Measurements from ENCODE around the gene SYCN. TPM values are rescaled to one million over a fixed set of nuclear protein-coding genes. Genes with fewer than 3 reads are reported as not detected.
"Not testable (repeated sequence)": the region's sequence is repeated elsewhere in the genome, so short reads cannot be mapped to it uniquely, and the experiment has no call there.

Gene SYCN
- total RNA-seq, 1 donor from 2014 or later: not detected

DNA sequence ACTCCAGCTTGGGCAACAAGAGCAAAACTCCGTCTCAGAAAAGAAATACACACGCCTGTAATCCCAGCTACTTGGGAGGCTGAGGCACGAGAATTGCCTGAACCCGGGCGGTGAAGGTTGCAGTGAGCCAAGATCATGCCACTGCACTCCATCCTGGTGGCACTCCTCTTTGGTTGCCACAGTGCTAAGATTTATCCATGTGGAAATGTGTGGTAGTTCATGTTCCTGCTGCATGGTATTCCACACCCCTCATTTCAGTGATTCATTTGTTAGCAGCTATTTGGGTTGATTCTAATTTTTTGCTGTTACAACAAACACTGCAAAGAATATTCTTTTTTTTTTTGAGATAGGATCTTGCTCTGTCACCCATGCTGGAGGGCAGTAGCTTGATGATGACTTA, 28.6 kb upstream of the SYCN start:
- Mint-ChIP-seq H3K9me3 (ENCODE audit: unreplicated experiment) (no peaks in the 10 kb centered on the region), H3K27me3 (ENCODE audit: unreplicated experiment) (peaks cover 4% of the 10 kb centered on the region), H3K4me1 (ENCODE audit: unreplicated experiment) (no peaks in the 10 kb centered on the region), H3K36me3 (ENCODE audit: low read depth, unreplicated experiment) (no peaks in the 10 kb centered on the region), H3K4me3 (ENCODE audit: unreplicated experiment) (no peak overlapping the region), H3K27ac (ENCODE audit: unreplicated experiment) (no peak overlapping the region)
- DNase-seq (ENCODE audit: low spot score): no peak
- TF ChIP-seq, protein P1, sequence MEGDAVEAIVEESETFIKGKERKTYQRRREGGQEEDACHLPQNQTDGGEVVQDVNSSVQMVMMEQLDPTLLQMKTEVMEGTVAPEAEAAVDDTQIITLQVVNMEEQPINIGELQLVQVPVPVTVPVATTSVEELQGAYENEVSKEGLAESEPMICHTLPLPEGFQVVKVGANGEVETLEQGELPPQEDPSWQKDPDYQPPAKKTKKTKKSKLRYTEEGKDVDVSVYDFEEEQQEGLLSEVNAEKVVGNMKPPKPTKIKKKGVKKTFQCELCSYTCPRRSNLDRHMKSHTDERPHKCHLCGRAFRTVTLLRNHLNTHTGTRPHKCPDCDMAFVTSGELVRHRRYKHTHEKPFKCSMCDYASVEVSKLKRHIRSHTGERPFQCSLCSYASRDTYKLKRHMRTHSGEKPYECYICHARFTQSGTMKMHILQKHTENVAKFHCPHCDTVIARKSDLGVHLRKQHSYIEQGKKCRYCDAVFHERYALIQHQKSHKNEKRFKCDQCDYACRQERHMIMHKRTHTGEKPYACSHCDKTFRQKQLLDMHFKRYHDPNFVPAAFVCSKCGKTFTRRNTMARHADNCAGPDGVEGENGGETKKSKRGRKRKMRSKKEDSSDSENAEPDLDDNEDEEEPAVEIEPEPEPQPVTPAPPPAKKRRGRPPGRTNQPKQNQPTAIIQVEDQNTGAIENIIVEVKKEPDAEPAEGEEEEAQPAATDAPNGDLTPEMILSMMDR (IDR thresholded peaks at IDR 0.05; ENCODE audit: unreplicated experiment): no peak

DNA sequence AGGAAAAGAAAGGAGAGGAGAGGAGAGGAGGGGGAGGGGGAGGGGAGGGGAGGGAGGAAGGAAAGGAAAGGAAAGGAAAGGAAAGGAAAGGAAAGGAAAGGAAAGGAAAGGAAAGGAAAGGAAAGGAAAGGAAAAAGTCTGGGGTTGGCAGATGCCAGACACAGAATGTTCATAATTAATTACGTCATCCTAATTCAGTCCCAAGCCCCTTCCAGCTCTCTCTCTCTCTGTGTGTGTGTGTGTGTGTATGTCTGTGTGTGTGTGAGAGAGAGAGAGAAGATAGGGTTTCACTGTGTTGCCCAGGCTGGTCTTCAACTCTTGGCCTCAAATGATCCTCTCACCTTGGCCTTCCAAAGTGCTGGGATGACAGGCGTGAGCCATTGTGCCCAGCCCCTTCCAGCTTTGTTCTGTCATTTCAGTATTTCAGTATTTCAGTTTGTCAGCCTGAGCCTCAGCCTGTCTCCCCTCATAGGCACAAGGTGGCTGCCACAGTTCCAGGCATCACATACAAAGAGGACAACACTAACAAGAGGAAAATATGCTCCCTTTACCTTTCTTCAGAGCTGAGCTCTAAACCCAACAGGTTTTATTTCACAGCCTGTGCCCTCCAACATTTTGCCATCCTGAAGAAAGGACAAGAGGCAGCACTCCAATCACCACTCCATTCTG, 26.2 kb upstream of the SYCN start:
- Mint-ChIP-seq H3K9me3 (ENCODE audit: unreplicated experiment) (no peaks in the 10 kb centered on the region), H3K36me3 (ENCODE audit: low read depth, unreplicated experiment) (no peaks in the 10 kb centered on the region), H3K27ac (ENCODE audit: unreplicated experiment) (peak overlapping the region; percentile 25), H3K4me1 (ENCODE audit: unreplicated experiment) (no peaks in the 10 kb centered on the region), H3K4me3 (ENCODE audit: unreplicated experiment) (no peak overlapping the region), H3K27me3 (ENCODE audit: unreplicated experiment) (peaks cover 3% of the 10 kb centered on the region)
- TF ChIP-seq, protein P1 (IDR thresholded peaks at IDR 0.05; ENCODE audit: unreplicated experiment): no peak
- DNase-seq (ENCODE audit: low spot score): no peak

DNA sequence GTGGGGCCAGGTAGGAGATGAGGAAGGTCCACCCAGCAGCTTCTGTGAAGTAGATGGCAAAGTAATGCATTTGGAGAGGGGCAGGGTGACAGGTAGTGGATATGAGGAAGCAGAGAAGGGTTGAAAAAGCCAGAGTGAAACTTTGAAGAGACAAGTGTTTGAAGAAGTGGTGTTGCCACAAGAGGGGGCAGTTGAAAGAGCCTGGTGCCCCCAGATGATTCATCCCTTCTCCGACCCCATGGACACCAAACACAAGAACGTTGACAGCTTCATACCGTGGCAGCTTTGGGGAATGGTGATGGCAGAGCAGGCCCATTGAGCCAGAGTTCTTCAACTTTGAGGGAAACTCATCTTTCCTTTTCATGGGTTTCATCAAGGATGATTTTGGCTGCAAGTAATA, 20.8 kb upstream of the SYCN start:
- no peak for DNase-seq (ENCODE audit: low spot score)
- Mint-ChIP-seq H3K27me3 (ENCODE audit: unreplicated experiment) (peaks cover 9% of the 10 kb centered on the region), H3K36me3 (ENCODE audit: low read depth, unreplicated experiment) (no peaks in the 10 kb centered on the region), H3K4me1 (ENCODE audit: unreplicated experiment) (peaks cover 8% of the 10 kb centered on the region), H3K9me3 (ENCODE audit: unreplicated experiment) (no peaks in the 10 kb centered on the region), H3K4me3 (ENCODE audit: unreplicated experiment) (no peak overlapping the region), H3K27ac (ENCODE audit: unreplicated experiment) (no peak overlapping the region)
- TF ChIP-seq, protein P1 (IDR thresholded peaks at IDR 0.05; ENCODE audit: unreplicated experiment): no peak

DNA sequence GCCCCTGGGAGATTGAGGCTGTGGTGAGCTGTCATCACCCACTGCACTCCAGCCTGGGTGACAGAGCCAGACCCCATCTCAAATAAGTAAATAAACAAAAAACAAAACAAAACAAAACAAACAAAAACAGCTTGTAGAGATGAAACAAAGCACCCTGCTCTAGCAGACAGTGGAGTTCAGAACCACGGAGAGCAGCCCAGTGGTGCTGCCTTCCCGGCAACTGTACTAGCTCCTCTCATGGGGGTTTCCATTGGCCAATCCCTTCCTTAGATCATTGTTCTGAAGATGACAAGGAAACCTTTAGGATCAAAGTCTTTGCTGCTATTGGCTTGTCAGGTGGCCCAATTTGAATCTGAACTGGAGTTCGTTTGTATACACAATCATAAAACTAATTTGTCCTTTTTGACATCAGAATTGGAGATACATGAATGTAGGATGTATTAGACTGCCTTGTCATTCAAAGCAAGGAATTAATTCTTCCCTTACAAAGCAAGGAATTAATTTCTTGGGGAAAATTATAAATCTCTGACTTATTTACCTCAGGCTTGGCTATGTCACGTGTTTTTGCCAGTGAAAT, 19.7 kb upstream of the SYCN start:
- Mint-ChIP-seq H3K36me3 (ENCODE audit: low read depth, unreplicated experiment) (no peaks in the 10 kb centered on the region), H3K27me3 (ENCODE audit: unreplicated experiment) (peaks cover 9% of the 10 kb centered on the region), H3K4me3 (ENCODE audit: unreplicated experiment) (no peak overlapping the region), H3K9me3 (ENCODE audit: unreplicated experiment) (no peaks in the 10 kb centered on the region), H3K4me1 (ENCODE audit: unreplicated experiment) (peaks cover 8% of the 10 kb centered on the region), H3K27ac (ENCODE audit: unreplicated experiment) (no peak overlapping the region)
- TF ChIP-seq, protein P1 (IDR thresholded peaks at IDR 0.05; ENCODE audit: unreplicated experiment): no peak
- peak; percentile 65 for DNase-seq (ENCODE audit: low spot score)

DNA sequence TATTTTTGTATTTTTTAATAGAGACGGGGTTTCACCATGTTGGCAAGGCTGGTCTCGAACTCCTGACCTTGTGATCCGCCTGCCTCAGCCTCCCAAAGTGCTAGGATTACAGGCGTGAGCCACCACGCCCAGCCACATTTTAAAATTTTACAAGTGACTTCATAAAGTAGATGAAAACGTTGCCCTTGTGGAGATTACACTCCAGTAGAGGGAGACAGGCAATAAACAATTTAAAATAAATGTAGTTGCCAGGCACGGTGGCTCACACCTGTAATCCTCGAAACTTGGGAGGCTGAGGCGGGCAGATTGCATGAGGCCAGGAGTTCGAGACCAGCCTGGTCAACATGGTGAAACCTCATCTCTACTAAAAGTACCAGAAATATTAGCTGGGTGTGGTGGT, 15.0 kb upstream of the SYCN start:
- H3K27ac Mint-ChIP-seq (ENCODE audit: unreplicated experiment); H3K36me3 Mint-ChIP-seq (ENCODE audit: low read depth, unreplicated experiment); H3K4me3 Mint-ChIP-seq (ENCODE audit: unreplicated experiment); DNase-seq (ENCODE audit: low spot score); H3K4me1 Mint-ChIP-seq (ENCODE audit: unreplicated experiment); H3K9me3 Mint-ChIP-seq (ENCODE audit: unreplicated experiment): not testable (repeated sequence)
- peaks cover 11% of the 10 kb centered on the region for H3K27me3 Mint-ChIP-seq (ENCODE audit: unreplicated experiment)

All from endothelial cell (in vitro differentiated cells).